ENCODE measurements around the gene UBE2O.

- TF ChIP-seq ZFP30 (CRISPR knock-in tag; IDR thresholded peaks at IDR 0.05) (no peak), CREB5 (CRISPR knock-in tag; IDR thresholded peaks at IDR 0.05; ENCODE audit: low read depth) (no peak)
Measured at GRCh38 chr17:76500747-76501017, 47.7 kb upstream of the UBE2O start.
